OCI-M2 (cell line): ENCODE data around the gene SLC25A19.

Source experiments
- DNase-seq: peaks from one replicate; lab custom pipeline; 2025; ENCODE audit not compliant: unreplicated experiment; lab: John Stamatoyannopoulos, UW

SLC25A19 gene

GRCh38 chr17:75289115-75289831 lies at the start of gene SLC25A19:
Gene SLC25A19 (minus strand): TSS chr17:75289433. CDS start chr17:75286764, 2,669 bp downstream.
- peak; percentile 95 for DNase-seq

DNA sequence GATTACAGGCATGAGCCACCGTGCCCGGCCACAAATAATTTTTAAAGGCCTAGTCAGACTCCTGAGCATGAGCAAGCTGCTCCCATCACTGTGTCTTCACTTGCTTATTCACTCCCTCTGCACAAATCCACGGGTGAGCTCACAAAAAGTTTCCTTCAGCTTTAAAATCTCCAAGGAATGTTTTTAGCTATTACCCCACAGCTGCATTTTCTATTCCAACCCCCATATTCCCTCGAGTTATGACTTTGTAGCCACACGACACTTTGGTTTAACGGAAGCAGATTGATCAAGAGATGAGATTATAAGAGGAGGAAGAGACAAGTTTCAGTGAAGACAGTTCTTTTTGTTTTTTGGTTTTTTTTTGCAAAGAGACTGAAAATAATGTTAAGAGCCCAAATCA lies 49.1 kb upstream of the SLC25A19 start:
- DNase-seq = no peak

DNA sequence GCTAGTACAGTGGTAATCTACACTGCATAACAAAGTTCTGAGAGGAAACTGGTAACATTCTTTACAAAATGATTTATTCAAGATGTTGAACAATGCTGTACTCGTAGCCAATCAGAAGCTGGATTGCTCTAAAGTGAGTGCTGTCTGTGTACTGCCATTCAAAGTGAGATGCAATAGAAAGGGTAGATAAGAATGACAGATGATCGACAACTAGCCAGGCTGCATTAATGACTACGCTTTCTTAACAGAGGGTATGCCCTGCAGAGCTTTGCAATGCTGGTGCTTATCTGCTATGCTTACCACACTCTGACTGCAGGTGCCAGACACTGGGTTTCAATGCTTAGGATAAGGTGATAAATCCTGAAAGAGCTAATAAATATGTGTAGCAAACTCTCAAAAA lies 46.1 kb upstream of the SLC25A19 start:
- no peak for DNase-seq

DNA sequence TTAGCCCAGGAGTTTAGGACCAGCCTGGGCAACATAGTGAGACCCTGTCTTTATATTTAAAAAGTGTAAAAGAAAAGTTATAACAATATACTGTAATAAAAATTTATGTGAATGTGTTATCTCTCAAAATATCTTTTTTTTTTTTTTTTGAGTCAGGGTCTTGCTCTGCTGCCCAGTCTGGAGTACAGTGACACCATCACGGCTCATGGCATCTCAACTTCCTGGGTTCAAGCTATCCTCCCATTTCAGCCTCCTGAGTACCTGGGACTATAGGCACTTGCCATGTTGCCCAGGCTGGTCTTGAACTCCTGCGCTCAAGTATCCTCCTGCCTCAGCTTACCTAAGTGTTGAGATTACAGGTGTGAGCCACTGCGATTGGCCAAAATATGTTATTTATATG lies 45.5 kb upstream of the SLC25A19 start:
- DNase-seq = no peak

DNA sequence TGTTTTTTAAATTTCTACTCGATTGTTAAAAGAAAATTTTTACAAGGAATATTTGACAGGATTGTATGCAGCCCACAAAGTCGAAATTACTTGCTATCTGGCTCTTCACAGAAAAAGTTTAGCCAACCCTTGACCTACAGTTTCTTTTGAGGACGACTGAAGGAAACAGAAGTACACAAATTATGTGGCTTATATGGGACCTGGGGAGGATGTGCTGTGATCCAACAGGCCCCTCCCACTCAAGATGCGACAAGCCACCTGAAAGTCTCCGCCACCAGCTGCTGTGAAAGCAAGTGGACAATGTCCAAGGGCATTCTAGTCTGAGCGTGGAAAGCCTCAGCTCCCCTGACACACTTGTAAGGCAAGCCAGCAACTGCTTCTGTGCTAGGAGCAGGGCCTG lies 42.4 kb upstream of the SLC25A19 start:
- no peak for DNase-seq

- DNase-seq = no peak
These were observed 38.5 kb upstream of the SLC25A19 start for GRCh38 chr17:75327757-75328156.

DNA sequence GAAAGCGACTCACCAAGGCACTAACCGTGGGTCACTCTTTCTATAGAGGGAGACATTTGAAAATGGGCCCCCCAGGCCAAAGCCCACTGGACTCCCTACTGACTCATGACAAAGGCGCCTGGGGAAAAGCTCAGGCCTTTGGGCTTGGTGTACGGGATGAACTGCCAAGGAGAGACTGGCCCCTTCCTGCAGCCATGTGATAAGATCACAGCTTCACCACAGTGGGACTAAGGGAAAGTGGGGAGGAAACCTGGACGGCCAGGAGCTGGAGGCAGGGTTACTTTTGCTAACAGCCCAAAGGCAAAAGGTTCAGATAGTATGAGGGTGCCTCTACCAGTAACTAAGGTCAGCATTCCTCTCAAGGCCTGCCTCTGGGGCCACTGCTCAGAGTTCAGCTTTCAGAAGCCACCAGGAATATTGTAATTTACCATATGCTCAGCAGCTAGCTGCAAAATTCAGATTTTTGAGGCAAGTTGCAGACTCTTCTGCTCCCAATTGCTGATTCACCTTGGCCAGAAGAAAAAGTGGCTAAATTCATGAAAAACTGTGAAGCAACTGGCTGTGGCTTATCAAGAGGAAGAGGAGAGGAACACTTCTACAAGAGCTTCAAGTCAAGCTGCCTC lies 37.1 kb upstream of the SLC25A19 start:
- no peak for DNase-seq

- DNase-seq = no peak
These were observed 36.6 kb upstream of the SLC25A19 start for GRCh38 chr17:75325827-75326225.

DNA sequence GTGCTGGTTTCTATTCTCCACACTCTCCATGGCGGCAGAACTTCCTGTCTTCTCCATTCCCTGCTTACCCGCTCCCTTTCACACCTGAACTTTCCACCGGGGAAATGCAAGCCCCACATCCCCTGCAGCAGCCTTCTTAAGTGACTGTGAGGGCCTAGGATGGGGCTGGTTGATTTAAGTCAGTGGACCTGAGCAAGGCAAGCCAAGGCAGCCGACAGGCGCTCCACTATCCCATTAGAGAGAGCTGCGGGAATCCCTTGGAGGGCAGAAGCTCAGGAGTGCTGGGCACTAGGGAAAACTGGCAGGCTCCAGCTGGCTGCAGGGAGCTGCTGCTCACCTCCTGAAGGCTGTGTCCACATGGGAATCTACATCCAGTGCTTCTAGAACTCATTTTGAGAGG lies 36.1 kb upstream of the SLC25A19 start:
- no peak for DNase-seq

DNA sequence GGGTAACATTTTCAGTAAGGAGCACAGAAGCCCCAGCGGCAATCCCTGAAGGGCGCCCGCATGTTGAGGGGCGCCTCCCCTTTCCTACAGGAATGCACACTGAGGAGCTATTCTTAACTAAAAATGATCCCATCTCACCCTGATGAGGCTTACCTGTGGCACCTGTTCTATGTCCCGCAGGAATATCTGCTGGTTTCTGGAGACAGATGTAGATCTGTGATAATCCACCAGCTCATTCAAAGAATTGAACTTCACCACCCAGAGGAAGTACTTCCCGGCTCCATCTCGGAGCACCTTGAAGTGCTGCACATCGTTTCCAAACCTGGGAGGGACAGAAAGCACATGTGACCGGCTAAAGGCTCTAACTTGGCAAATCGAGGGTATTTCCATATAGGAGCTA lies 32.3 kb upstream of the SLC25A19 start:
- no peak for DNase-seq

DNA sequence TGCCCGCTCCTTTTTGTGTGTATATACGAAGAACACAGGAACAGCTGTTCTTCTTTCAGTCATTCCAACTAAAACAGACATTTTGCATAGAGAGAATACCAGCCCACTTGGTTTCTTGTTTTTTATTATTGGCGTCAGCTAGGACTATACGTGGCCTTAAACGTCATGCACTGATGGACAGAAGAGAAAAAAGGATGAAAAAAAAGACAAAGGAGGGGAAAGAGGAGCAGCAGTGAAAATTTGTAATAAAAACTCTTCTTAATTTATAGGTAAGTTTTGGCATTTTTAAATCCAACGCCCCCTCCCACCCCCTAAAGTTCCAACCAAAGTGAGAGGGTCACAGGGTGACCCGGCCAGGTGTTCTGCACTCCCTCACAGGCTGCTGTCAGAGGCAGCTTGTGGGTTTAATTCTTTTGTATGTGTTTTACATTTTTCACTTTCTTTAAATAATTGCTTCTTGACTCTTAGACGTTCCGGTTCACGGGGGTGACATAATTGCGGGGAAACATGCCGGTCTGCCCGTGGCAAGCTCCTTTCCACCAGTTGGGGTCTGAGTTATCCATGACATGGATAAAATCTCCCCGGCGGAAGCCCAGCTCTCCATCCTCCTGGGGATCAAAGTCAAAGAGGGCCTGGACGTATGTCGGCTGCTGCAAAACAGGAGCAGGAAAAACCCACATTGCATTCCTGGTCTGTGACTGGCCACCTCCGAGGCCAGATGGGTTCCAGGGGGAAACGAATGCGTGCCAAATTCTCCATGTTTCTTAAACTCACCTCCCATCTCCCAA lies 30.9 kb upstream of the SLC25A19 start:
- no peak for DNase-seq

GRCh38 chr17:75318615-75319222 lies 29.5 kb upstream of the SLC25A19 start:
- no peak for DNase-seq

DNA sequence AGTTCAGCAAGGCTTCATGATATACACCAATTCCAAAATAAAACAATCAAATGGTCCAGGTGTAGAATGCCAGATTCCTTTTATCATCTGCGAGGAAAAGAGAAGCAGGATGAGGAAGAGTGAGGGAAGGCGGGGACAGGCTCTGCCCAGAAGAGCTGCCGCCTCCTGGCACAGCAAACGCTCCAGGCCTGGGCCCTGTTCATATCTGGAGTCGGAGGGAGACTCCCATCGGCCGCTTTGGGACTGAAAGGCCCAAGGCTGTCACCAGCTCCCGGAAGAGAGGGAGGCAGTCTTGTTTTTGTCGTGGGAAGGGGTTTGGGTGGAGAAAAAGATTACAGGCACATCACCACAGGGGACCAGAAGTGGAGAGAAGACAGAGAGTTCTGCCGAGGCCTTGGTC lies 29.0 kb upstream of the SLC25A19 start:
- no peak for DNase-seq

DNA sequence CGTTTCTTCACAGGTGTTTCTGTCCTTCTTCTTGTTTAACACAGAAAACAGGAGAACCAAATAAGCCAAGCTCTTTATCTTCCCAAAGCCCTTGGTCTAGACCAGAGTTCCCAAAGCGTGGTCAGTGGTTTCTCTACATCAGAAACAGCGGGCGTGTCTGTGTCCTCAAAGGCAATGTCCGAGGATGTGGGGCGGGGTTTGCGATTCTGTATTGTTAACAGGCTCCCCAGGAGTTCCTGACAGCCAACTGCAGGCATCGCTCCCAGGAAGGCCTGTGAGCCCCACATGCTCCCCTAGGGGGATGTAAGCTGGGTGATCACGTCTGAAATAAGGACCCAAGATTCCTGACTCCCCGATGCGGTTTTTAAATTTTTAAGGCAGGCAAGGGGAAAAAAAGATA lies 28.4 kb upstream of the SLC25A19 start:
- DNase-seq = no peak

GRCh38 chr17:75316253-75316652 lies 27.0 kb upstream of the SLC25A19 start:
- DNase-seq = no peak

GRCh38 chr17:75315541-75316243 lies 26.5 kb upstream of the SLC25A19 start:
- DNase-seq = no peak

- DNase-seq = no peak
These were observed 24.8 kb upstream of the SLC25A19 start for GRCh38 chr17:75313941-75314551.

- DNase-seq = no peak
These were observed 19.7 kb upstream of the SLC25A19 start for GRCh38 chr17:75308732-75309629.

- no peak for DNase-seq
These were observed 18.9 kb upstream of the SLC25A19 start for GRCh38 chr17:75307957-75308731.
